K562 (cell line): ENCODE data around the gene SDCCAG8. TPM values are rescaled to one million over a fixed set of nuclear protein-coding genes. Genes with fewer than 3 reads are reported as not detected.

ENCODE experiments used
- ATAC-seq: fragments of 200-7000 bp; cut with Tn5 transposase; 3 replicates; pipeline ENCODE4 v1.9.1; 2020; ENCODE audit warnings: moderate library complexity
- BruUV-seq: library from RNA; stranded (reverse); fragments of 400-500 nt; replicated peaks from 2 replicates; lab custom pipeline; 2021; lab: Mats Ljungman, UMichigan
- CTCF ChIA-PET: fragments of 300-600 bp; formaldehyde crosslinking; extraction: SDS; loops from one replicate; lab custom pipeline; 2021; ENCODE audit warnings: low intra/inter-chr PET ratio; lab: Yijun Ruan, JAX
- POLR2A ChIA-PET: fragments of 300-600, 350-650 bp; sonication (Branson Sonifier 250); formaldehyde crosslinking; extraction: SDS; loops from one replicate; lab custom pipeline; 2021; ENCODE audit warnings: antibody characterized with exemption, inconsistent platforms; lab: Yijun Ruan, JAX
- DNase-seq, 4 experiments: peaks; one replicate each; pipeline versions ENCODE4 v3.0.0 to v3.0.0-alpha.2; 2011 to 2018; ENCODE audit warnings: low spot score in 3 of 4, mixed read lengths in 3 of 4; ENCODE audit errors: extremely low read depth in 1 of 4
- FAIRE-seq: peaks from 2 replicates; lab custom pipeline; 2011; peaks lifted over from hg19 to GRCh38; lab: Jason Lieb, UNC
- H2AFZ ChIP-seq: 2 replicates; pipeline ENCODE4 v1.6.0; 2011; ENCODE audit warnings: low read depth, low read length, control low read depth, inconsistent platforms
- H3K27ac ChIP-seq: fragments of 200-600 bp; 3 replicates; pipeline ENCODE4 v1.8.0; 2011; ENCODE audit warnings: low read depth, mild to moderate bottlenecking, control low read depth, inconsistent platforms, low read length, moderate library complexity, mixed read lengths; ENCODE audit errors: extremely low read depth
- H3K27me3 ChIP-seq, 2 experiments: fragments of 300-600 bp in 1 of 2; 2 replicates in 1 of 2; 3 replicates in 1 of 2; pipeline versions ENCODE4 v1.6.0 to v1.8.0; 2011; ENCODE audit warnings: inconsistent platforms in 2 of 2, low read length in 2 of 2, mild to moderate bottlenecking in 1 of 2, mixed read lengths in 1 of 2, moderate library complexity in 1 of 2; ENCODE audit not compliant: control insufficient read depth in 2 of 2, insufficient read depth in 2 of 2
- H3K36me3 ChIP-seq: fragments of 300-600 bp; 3 replicates; pipeline ENCODE4 v1.8.0; 2011; ENCODE audit warnings: mild to moderate bottlenecking, low read length, inconsistent platforms; ENCODE audit not compliant: control insufficient read depth, insufficient read depth
- H3K4me1 ChIP-seq, 2 experiments: fragments of 200-600 bp in 1 of 2; replicated peaks in 1 of 2; 2 replicates in 1 of 2; 3 replicates in 1 of 2; pipeline versions ENCODE4 v1.5.1 to v1.8.0; 2011; ENCODE audit warnings: inconsistent platforms in 2 of 2, low read length in 2 of 2, mild to moderate bottlenecking in 1 of 2, mixed read lengths in 1 of 2, moderate library complexity in 1 of 2; ENCODE audit not compliant: control insufficient read depth in 2 of 2, insufficient read depth in 2 of 2
- H3K4me2 ChIP-seq: 2 replicates; pipeline ENCODE4 v1.6.1; 2011; ENCODE audit warnings: low read length, control low read depth, inconsistent platforms, mixed read lengths; ENCODE audit not compliant: insufficient read depth
- H3K4me3 ChIP-seq: fragments of 200-600 bp; sonication (generic), shearing (Covaris generic); 2 replicates; pipeline ENCODE4 v1.5.1; 2016; ENCODE audit warnings: control low read depth, inconsistent platforms
- H3K79me2 ChIP-seq: fragments of 200-600 bp; 3 replicates; pipeline ENCODE4 v1.8.0; 2011; ENCODE audit warnings: low read length, inconsistent platforms; ENCODE audit not compliant: control insufficient read depth, insufficient read depth
- H3K9ac ChIP-seq, 2 experiments: 2 replicates each; pipeline versions ENCODE4 v1.6.0 to v1.6.1; 2011; ENCODE audit warnings: low read depth in 2 of 2, low read length in 2 of 2, control low read depth in 1 of 2, inconsistent platforms in 1 of 2, mild to moderate bottlenecking in 1 of 2, mixed read lengths in 1 of 2; ENCODE audit not compliant: insufficient read depth in 1 of 2
- H3K9me1 ChIP-seq: one replicate; pipeline ENCODE4 v1.6.0; 2011; ENCODE audit warnings: inconsistent platforms, mild to moderate bottlenecking, low read length, moderate library complexity; ENCODE audit not compliant: control insufficient read depth, insufficient read depth
- H3K9me3 ChIP-seq: replicated peaks from 2 replicates; pipeline ENCODE4 v1.5.1; 2011; ENCODE audit warnings: low read depth, low read length, inconsistent platforms; ENCODE audit not compliant: control insufficient read depth, insufficient read depth
- H4K20me1 ChIP-seq: replicated peaks from 2 replicates; pipeline ENCODE4 v1.6.1; 2011; ENCODE audit warnings: low read length, inconsistent platforms, mixed read lengths; ENCODE audit not compliant: control insufficient read depth, insufficient read depth
- FOXJ3 ChIP-seq: sonication (generic); formaldehyde crosslinking; IDR thresholded peaks from 2 replicates; pipeline ENCODE4 v1.4.0; 2020; ENCODE audit warnings: mild to moderate bottlenecking, missing genetic modification reagents
- MXI1 ChIP-seq: IDR thresholded peaks from 2 replicates; pipeline ENCODE4 v1.6.1; 2011; ENCODE audit warnings: low read depth, mild to moderate bottlenecking, improper control_type of control experiment, low read length
- MYBL2 ChIP-seq, 2 experiments: fragments of 450-650 bp in 1 of 2; sonication (generic) in 1 of 2; formaldehyde crosslinking in 1 of 2; IDR thresholded peaks; 2 replicates each; pipeline versions ENCODE4 v1.6.1 to v1.8.1; 2017 to 2022; ENCODE audit warnings: borderline replicate concordance in 1 of 2, inconsistent platforms in 1 of 2, low read depth in 1 of 2, mild to moderate bottlenecking in 1 of 2, missing genetic modification reagents in 1 of 2, moderate library complexity in 1 of 2
- NFATC3 ChIP-seq: fragments of 450-650 bp; IDR thresholded peaks from 2 replicates; pipeline ENCODE4 v1.6.1; 2017; ENCODE audit warnings: mild to moderate bottlenecking
- RBM34 ChIP-seq: fragments of 200-400 bp; formaldehyde crosslinking; IDR thresholded peaks from 2 replicates; pipeline ENCODE4 v1.6.1; 2018; ENCODE audit warnings: low read length, borderline replicate concordance; ENCODE audit not compliant: insufficient read depth
- TRIM25 ChIP-seq: fragments of 450-650 bp; IDR thresholded peaks from 2 replicates; pipeline ENCODE4 v1.7.0; 2016; ENCODE audit warnings: borderline replicate concordance
- ZSCAN32 ChIP-seq: fragments of 450-650 bp; formaldehyde crosslinking; IDR thresholded peaks from 2 replicates; pipeline ENCODE4 v1.4.0; 2020; ENCODE audit warnings: mild to moderate bottlenecking, moderate library complexity
- WGBS: fragments of 100-300 bp; shearing (Covaris generic); methylation state at CpG from one replicate; pipeline ENCODE4 v1.1.6; 2016; ENCODE audit warnings: low coverage, mixed read lengths; ENCODE audit not compliant: insufficient coverage; ENCODE audit errors: missing lambda C conversion rate; 5-methylcytosine and 5-hydroxymethylcytosine counted together
- in situ Hi-C: fragments of 300-500 bp; cut with MboI; formaldehyde crosslinking; loops from 4 replicates; pipeline ENCODE4 v1.15.0; 2018; ENCODE audit warnings: inconsistent platforms, mixed read lengths
- intact Hi-C: fragments of 100-400 bp; cut with micrococcal nuclease; formaldehyde crosslinking; loops from 2 replicates; pipeline ENCODE4 v1.14.2; 2022
- polyA plus RNA-seq, 8 experiments: library from polyadenylated mRNA; depleted of rRNA in 4 of 8; stranded (reverse) in 5 of 8; unstranded in 3 of 8; fragments of >200 nt; fragmentation: Nextera tagmentation in 2 of 8; fragmentation: Illumina TruSeq in 1 of 8; extraction: Ambion mirVana in 2 of 8; extraction: Trizol in 1 of 8; gene quantifications; 2 replicates each; pipeline versions ENCODE4 v1.2.1 to v1.2.3, GENCODE V29; 2011 to 2014; ENCODE audit warnings: inconsistent platforms in 1 of 8, missing spikeins in 1 of 8
- total RNA-seq, 7 experiments: library from RNA; depleted of rRNA in 6 of 7; stranded (reverse); fragments of >200 nt in 6 of 7; fragmentation: Illumina TruSeq in 2 of 7; extraction: Trizol in 2 of 7; gene quantifications; 2 replicates each; pipeline versions ENCODE4 v1.2.1 to v1.2.3, GENCODE V29; 2011 to 2021; ENCODE audit warnings: low replicate concordance in 1 of 7
- TF ChIP-seq, protein P1 (sequence below): sonication (generic); formaldehyde crosslinking; IDR thresholded peaks from 2 replicates; pipeline ENCODE4 v1.8.1; 2022; ENCODE audit warnings: missing genetic modification reagents

SDCCAG8 gene
- total and polyA plus RNA-seq, 9 of the 15 experiments (the other 6 are each of a cell fraction or from before 2014, with no cell fraction given), result 17.9 to 36.7 (median 25.4) TPM

- TF ChIP-seq MYBL2 (IDR thresholded peaks at IDR 0.05; ENCODE audit: low read depth) (no peak), MYBL2 (CRISPR knock-in tag; IDR thresholded peaks at IDR 0.05; ENCODE audit: borderline replicate concordance) (no peak), RBM34 (no peak), TRIM25 (no peak), FOXJ3 (CRISPR knock-in tag) (no peak), MXI1 (no peak), NFATC3 (no peak), ZSCAN32 (CRISPR knock-in tag) (no peak)
- TF ChIP-seq, protein P1, sequence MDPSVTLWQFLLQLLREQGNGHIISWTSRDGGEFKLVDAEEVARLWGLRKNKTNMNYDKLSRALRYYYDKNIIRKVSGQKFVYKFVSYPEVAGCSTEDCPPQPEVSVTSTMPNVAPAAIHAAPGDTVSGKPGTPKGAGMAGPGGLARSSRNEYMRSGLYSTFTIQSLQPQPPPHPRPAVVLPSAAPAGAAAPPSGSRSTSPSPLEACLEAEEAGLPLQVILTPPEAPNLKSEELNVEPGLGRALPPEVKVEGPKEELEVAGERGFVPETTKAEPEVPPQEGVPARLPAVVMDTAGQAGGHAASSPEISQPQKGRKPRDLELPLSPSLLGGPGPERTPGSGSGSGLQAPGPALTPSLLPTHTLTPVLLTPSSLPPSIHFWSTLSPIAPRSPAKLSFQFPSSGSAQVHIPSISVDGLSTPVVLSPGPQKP (CRISPR knock-in tag), result no peak
- peaks cover 4% of the 10 kb centered on the region in 2 experiments; a peak in 4 of 5 replicates for H3K4me1 ChIP-seq
- no peak overlapping the region for H3K27ac ChIP-seq
- intact Hi-C loops (no loop called here), in situ Hi-C loops (no loop called here)
- no peak overlapping the region for H3K4me2 ChIP-seq
- no peaks in the 10 kb centered on the region for H3K9me3 ChIP-seq
- H3K79me2 ChIP-seq, result no peaks in the 10 kb centered on the region
- no peaks in the 10 kb centered on the region for H3K9me1 ChIP-seq
- ATAC-seq (no peak), DNase-seq (no peak), FAIRE-seq (no peak)
- no peak overlapping the region for H2AFZ ChIP-seq
- H3K27me3 ChIP-seq, result no peaks in the 10 kb centered on the region; a peak in 1 of 5 replicates
- H3K36me3 ChIP-seq, result no peaks in the 10 kb centered on the region
- POLR2A ChIA-PET, result no interaction called here
- CTCF ChIA-PET, result no interaction called here
- no peak overlapping the region for H3K4me3 ChIP-seq
- whole genome bisulfite sequencing, result 7% methylated on average over 5 of the region's 5 CpGs
- H4K20me1 ChIP-seq, result no peaks in the 10 kb centered on the region
- no peak overlapping the region for H3K9ac ChIP-seq
- no TSS peak for BruUV-seq
Observed at GRCh38 chr1:243501002-243501401, 245.2 kb downstream of the SDCCAG8 start.
